Muscle of leg (tissue), 11 donors: Measurements from ENCODE around the gene CNOT10. TPM values are rescaled to one million over a fixed set of nuclear protein-coding genes. Genes with fewer than 3 reads are reported as not detected.
"Not testable (repeated sequence)": the region's sequence is repeated elsewhere in the genome, so short reads cannot be mapped to it uniquely, and the experiment has no call there.

Experiments used
- DNase-seq: peaks from one replicate; pipeline ENCODE4 v3.0.0; 2013
- H3K27ac ChIP-seq: one replicate; pipeline ENCODE4 v1.5.1; 2013; ENCODE audit warnings: mild to moderate bottlenecking, low read length, control low read depth
- H3K27me3 ChIP-seq: one replicate; pipeline ENCODE4 v1.6.1; 2013; ENCODE audit warnings: low read length; ENCODE audit not compliant: control insufficient read depth, insufficient read depth
- H3K36me3 ChIP-seq: one replicate; pipeline ENCODE4 v1.6.1; 2013; ENCODE audit warnings: low read length; ENCODE audit not compliant: control insufficient read depth, insufficient read depth
- H3K4me1 ChIP-seq: one replicate; pipeline ENCODE4 v1.6.1; 2013; ENCODE audit warnings: low read length; ENCODE audit not compliant: control insufficient read depth, insufficient read depth
- H3K4me3 ChIP-seq: one replicate; pipeline ENCODE4 v1.5.1; 2013; ENCODE audit warnings: low read length, control low read depth
- H3K9me3 ChIP-seq: replicated peaks from 2 replicates; pipeline ENCODE4 v1.6.1; 2013; ENCODE audit warnings: low read depth, low read length; ENCODE audit not compliant: control insufficient read depth
- WGBS: methylation state at CpG from one replicate; pipeline ENCODE4 v1.1.5; 2013; ENCODE audit warnings: missing lambda C conversion rate; ENCODE audit not compliant: insufficient coverage; 5-methylcytosine and 5-hydroxymethylcytosine counted together
- polyA plus RNA-seq, 8 donors: library from polyadenylated mRNA; unstranded; fragments of 120-200 nt; gene quantifications; one replicate each; pipeline versions ENCODE4 v1.2.1 to v1.2.3, GENCODE V29; 2013; ENCODE audit warnings: inconsistent platforms in 1 of 8, low replicate concordance in 1 of 8; ENCODE audit not compliant: insufficient read length in 8 of 8, insufficient read depth in 1 of 8
- total RNA-seq: library from RNA; stranded (reverse); fragments of 120-200 nt; gene quantifications from one replicate; pipeline ENCODE4 v1.2.4, GENCODE V29; 2013

The CNOT10 gene
- total and polyA plus RNA-seq, 9 donors: 18.7 to 27.9 (median 22.6) TPM

DNA sequence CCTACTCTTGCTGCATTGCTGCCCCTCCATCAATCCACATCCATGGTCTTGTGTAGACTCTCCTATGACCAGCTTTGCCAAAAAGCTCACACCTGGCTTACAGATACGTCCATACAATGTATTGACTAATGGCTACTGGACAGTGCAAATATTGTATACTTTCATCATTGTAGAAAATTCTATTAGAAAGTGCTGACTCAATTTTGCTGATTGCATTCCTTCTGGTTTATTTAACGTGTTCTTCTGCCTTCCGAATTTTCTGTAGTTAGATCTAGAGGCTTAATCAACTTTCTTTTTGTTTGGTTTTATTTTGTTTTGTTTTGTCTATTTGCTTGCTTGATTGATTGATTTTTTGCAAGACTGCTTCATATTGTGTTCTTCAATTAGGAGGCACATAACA, 29.8 kb upstream of the CNOT10 start:
- WGBS: no CpG with 5 or more reads among the region's 3 CpGs

DNA sequence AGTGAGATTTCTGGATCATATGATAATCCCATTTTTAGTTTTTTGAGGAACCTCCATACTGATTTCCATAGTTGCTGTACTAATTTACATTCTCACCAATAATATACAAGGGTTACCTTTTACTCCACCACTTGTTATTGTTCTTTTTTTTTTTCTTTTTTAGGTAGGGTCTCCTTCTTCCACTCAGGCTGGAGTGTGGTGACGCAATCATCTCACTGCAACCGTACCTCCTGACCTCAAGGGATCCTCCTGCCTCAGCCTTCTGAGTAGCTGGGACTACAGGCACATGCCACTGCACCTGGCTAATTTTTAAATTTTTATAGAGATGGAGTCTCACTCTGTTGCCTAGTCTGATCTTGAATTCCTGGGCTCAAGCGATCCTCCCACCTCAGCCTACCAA, 24.4 kb upstream of the CNOT10 start:
- no CpG with 5 or more reads among the region's 3 CpGs for WGBS
- Histone ChIP-seq H3K27ac (no peak overlapping the region), H3K4me3 (no peak overlapping the region), H3K27me3 (no peaks in the 10 kb centered on the region), H3K36me3 (no peaks in the 10 kb centered on the region), H3K9me3 (no peaks in the 10 kb centered on the region), H3K4me1 (no peaks in the 10 kb centered on the region)
- DNase-seq: no peak

More for the DNA sequence above, 29.8 kb upstream of the CNOT10 start:
- no peaks in the 10 kb centered on the region for H3K36me3 ChIP-seq
- no peak for DNase-seq
- no peaks in the 10 kb centered on the region for H3K4me1 ChIP-seq
- no peaks in the 10 kb centered on the region for H3K9me3 ChIP-seq
- H3K27ac ChIP-seq: no peak overlapping the region
- no peak overlapping the region for H3K4me3 ChIP-seq
- no peaks in the 10 kb centered on the region for H3K27me3 ChIP-seq

DNA sequence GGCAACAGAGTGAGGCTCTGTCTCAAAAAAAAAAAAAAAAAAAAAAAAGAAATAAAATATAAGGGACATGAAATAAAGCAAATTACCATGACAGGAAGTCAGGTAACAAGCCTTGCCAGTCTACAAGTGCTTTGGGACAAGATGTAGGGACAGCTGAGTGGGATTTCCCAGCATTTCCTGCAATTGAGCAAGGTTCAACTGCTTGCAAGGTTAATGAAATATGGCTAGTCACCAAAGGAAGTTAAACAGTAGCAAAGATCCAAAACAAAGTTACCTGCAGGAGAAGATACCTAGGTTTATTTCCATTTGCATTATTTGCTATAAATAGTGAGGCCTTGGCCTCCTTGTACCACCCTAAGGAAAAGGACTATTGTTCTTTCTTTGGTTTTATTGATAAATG, 22.3 kb upstream of the CNOT10 start:
- Histone ChIP-seq H3K27ac (no peak overlapping the region), H3K4me1 (no peaks in the 10 kb centered on the region), H3K9me3 (no peaks in the 10 kb centered on the region), H3K27me3 (no peaks in the 10 kb centered on the region), H3K36me3 (no peaks in the 10 kb centered on the region), H3K4me3 (no peak overlapping the region)
- DNase-seq: no peak

DNA sequence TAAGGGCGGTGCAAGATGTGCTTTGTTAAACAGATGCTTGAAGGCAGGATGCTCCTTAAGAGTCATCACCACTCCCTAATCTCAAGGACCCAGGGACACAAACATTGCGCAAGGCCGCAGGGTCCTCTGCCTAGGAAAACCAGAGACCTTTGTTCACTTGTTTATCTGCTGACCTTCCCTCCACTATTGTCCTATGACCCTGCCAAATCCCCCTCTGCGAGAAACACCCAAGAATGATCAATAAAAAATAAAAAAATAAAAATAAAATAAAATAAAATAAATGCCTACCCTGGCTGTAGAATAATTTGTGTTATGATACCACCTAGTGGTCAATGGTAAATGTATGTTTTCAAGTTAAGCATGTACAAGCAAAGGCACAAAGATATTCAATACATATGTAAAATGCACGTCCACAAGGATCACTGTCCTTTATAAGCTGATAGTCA, 20.3 kb upstream of the CNOT10 start:
- H3K36me3 ChIP-seq, H3K9me3 ChIP-seq, H3K4me3 ChIP-seq, H3K27ac ChIP-seq, H3K4me1 ChIP-seq, H3K27me3 ChIP-seq: not testable (repeated sequence)
- peak; percentile 51 for DNase-seq
- no CpG with 5 or more reads among the region's 5 CpGs for WGBS

DNA sequence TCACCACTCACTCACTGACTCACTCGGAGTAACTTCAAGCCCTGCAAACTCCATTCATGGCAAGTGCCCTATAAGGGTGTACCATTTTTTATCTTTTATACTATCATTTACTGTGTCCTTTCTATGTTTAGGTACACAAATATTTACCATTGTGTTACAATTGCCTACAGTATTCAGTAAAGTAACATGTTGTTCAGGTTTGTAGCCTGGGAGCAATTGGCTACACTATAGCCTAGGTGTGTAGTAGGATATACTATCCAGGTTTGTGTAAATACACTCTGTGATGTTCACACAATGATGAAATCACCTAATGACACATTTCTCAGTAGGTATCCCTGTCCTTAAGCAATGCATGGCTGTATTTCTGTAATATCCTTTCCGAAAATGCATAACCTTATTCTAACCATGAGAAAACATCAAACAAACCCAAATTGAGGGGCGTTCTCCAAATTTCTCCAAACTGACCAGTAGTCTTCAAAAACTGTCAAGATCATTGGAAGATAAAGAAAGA, 17.9 kb upstream of the CNOT10 start:
- WGBS: no CpG with 5 or more reads among the region's 3 CpGs
- H3K36me3 ChIP-seq: no peaks in the 10 kb centered on the region
- no peak overlapping the region for H3K27ac ChIP-seq
- no peaks in the 10 kb centered on the region for H3K9me3 ChIP-seq
- no peak for DNase-seq
- H3K4me3 ChIP-seq: no peak overlapping the region
- H3K4me1 ChIP-seq: no peaks in the 10 kb centered on the region
- H3K27me3 ChIP-seq: no peaks in the 10 kb centered on the region

DNA sequence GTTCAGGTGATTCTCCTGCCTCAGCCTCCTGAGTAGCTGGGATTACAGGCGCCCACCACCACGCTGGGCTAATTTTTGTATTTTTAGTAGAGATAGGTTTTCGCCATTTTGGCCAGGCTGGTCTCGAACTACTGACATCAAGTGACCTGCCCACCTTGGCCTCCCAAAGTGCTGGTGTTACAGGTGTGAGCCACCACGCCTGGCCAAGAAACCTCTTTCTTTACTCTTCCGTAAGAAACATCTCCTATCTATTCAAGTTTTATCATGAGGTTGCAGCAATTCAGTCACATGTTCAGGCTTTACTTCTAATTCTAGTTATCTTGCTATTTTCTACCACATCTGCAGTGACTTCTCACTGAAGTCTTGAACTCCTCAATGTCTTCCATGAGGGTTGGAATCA, 15.8 kb upstream of the CNOT10 start:
- H3K27me3 ChIP-seq, H3K27ac ChIP-seq, H3K4me1 ChIP-seq, H3K9me3 ChIP-seq, H3K36me3 ChIP-seq, H3K4me3 ChIP-seq, DNase-seq: not testable (repeated sequence)
- 93% methylated on average over 5 of the region's 6 CpGs for WGBS

DNA sequence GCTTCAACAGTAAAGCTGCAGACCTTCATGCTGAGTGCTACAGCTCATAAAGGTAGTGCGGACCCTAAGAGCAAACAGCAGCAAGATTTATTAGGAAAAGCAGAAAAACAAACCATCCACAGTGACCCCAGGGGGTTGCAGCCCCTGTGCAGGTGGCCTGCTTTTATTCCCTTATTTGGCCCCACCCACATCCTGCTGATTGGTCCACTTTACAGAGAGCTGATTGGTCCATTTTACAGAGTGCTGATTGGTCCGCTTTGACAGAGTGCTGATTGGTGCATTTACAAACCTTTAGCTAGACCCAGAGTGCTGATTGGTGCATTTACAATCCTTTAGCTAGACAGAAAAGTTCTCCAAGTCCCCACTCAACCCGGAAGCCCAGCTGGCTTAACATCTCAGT, 11.3 kb upstream of the CNOT10 start:
- H3K9me3 ChIP-seq, H3K4me3 ChIP-seq, H3K27ac ChIP-seq, H3K27me3 ChIP-seq, DNase-seq, H3K4me1 ChIP-seq, H3K36me3 ChIP-seq: not testable (repeated sequence)
- WGBS: 82% methylated on average over 3 of the region's 3 CpGs

DNA sequence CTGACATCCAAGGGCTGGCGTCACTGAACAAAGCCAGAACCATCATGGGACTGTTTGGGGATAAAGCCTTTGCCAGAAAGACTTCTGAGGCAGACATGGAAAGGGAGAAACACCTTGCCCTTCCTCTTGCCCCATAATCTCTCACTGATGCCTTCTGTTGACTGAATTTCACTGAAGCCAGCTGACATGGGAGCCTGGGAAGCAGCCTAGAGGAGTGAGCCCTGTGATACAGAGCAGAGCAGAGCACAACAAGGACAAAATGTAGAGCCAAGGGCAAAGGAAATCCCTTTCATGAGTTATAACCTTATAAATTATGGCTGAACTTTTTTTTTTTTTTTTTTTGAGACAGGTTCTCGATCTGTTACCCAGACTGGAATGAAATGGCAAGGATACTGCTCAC, 9.8 kb upstream of the CNOT10 start:
- Histone ChIP-seq H3K27ac (no peak overlapping the region), H3K9me3 (no peaks in the 10 kb centered on the region), H3K4me3 (no peak overlapping the region), H3K36me3 (no peaks in the 10 kb centered on the region), H3K27me3 (no peaks in the 10 kb centered on the region), H3K4me1 (no peaks in the 10 kb centered on the region)
- no peak for DNase-seq
- no CpG with 5 or more reads among the region's 2 CpGs for WGBS

DNA sequence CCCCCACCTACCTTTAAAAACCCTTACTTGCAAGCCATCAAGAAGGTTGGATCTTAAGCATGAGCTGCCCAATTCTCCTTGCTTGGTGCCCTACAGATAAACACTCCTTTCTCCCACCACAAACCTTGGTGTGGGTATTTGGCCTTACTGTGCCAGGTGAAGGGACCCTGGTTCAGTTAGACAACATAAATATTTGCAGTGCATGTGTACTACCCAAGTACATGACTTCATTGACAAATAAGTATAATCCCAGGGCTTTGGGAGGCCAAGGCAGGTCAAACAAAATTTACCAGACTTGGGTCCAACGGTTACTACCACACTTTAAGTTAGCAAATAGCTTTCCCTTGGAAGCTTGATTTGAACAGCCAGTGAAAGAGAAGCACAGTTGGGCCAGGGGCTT, 9.3 kb upstream of the CNOT10 start:
- H3K27me3 ChIP-seq: no peaks in the 10 kb centered on the region

DNA sequence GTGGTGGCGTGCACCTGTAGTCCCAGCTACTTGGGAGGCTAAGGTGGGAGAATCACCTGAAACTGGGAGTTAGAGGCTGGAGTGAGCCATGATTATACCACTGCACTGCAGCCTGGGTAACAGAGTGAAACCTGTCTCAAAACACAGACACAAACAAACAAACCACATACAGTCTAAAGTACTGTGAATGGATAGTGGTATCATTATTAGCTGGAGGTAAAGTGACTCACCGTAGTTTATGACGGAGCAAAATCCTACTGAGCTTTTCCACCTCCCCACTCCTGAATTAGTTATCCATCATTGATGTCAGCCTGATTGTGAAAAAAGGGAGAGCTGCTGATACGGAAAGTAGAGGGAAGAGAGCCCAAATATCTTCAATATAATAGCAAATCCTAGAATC, 3.2 kb upstream of the CNOT10 start:
- H3K27ac ChIP-seq: no peak overlapping the region
- no CpG with 5 or more reads among the region's 4 CpGs for WGBS
- H3K27me3 ChIP-seq: no peaks in the 10 kb centered on the region
- H3K36me3 ChIP-seq: no peaks in the 10 kb centered on the region
- H3K4me1 ChIP-seq: peaks cover 6% of the 10 kb centered on the region
- no peak for DNase-seq
- no peaks in the 10 kb centered on the region for H3K9me3 ChIP-seq
- H3K4me3 ChIP-seq: no peak overlapping the region

More for the DNA sequence above, 9.3 kb upstream of the CNOT10 start:
- Histone ChIP-seq H3K9me3 (no peaks in the 10 kb centered on the region), H3K4me3 (no peak overlapping the region), H3K36me3 (no peaks in the 10 kb centered on the region), H3K27ac (no peak overlapping the region), H3K4me1 (no peaks in the 10 kb centered on the region)
- 60% methylated on average over 1 of the region's 1 CpG for WGBS
- DNase-seq: no peak
